Stimulated activated naive CD8-positive, alpha-beta T cell treated with anti-CD3 and anti-CD28 coated beads, Interleukin-15, Interleukin-2, amounts not matched to agents 100 U/mL and 50 U/mL, for 24 hours (primary cell): ENCODE data around the gene PTPRJ.
"Not testable (repeated sequence)": the region's sequence is repeated elsewhere in the genome, so short reads cannot be mapped to it uniquely, and the experiment has no call there.

Experiments used
- ATAC-seq: fragments of 150-1000 bp; cut with Tn5 transposase; one replicate; pipeline ENCODE4 v1.10.0; 2021
- DNase-seq: peaks from one replicate; pipeline ENCODE4 v3.0.0; 2021

The PTPRJ gene

DNA sequence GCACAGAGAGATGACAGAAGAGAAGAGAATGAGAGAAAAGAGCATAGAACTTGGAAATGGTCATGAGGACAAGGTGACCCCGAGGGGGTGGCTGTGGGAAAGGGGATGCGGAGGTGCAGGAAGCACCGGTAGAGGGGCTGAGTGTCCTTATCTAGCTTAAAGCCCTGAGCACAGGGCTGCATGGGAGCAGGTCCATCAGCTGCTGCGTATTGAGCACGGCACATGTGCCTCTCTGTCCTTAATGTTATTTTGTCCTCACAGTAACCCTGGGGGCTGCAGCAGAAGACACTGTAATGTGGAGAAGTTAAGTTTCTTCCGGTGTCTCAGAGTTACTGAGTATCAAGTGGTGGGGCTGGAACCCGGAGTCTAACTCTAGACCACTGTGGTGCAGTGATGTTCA is 141.9 kb downstream of the PTPRJ start:
- no peak for DNase-seq
- no peak for ATAC-seq

DNA sequence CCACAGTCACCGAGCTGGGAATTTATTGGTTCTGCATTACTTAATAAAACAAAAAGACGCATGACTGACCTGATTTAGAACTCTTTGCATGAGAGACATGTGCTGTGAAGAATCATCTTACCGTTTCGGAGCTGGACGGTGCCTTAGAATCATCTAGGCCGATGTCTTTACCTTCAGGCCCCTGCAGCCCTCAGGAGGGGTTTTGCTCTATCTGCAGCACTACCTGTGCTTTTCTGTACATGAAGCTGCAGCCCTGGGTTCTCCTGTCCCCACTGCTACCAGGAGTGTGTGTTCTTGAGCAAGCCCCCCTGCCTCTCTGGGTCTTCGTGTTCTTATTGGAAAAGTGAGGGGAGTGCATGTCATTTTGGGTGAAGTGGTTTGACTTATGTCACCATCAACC is 142.3 kb downstream of the PTPRJ start:
- no peak for ATAC-seq
- DNase-seq = no peak

DNA sequence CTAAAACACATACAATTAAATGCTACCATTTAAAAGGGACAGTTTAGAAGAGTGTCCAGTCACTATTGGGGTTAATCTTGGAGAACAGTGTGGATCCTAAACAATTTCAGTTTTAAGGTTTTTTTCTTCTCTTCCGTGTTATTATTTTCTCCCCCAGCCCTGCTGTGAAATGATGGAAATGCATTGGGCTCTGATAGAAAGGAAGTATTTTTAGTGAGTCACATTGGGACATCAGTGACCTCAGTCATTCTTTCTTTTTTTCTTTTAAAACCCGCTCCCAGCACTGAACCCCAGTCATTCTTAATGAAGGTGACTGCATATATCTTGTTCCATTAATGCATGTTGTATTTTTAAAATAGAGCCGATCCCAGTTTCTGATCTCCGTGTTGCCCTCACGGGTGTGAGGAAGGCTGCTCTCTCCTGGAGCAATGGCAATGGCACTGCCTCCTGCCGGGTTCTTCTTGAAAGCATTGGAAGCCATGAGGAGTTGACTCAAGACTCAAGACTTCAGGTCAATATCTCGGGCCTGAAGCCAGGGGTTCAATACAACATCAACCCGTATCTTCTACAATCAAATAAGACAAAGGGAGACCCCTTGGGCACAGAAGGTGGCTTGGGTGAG is 143.0 kb downstream of the PTPRJ start:
- ATAC-seq (no peak), DNase-seq (no peak)

DNA sequence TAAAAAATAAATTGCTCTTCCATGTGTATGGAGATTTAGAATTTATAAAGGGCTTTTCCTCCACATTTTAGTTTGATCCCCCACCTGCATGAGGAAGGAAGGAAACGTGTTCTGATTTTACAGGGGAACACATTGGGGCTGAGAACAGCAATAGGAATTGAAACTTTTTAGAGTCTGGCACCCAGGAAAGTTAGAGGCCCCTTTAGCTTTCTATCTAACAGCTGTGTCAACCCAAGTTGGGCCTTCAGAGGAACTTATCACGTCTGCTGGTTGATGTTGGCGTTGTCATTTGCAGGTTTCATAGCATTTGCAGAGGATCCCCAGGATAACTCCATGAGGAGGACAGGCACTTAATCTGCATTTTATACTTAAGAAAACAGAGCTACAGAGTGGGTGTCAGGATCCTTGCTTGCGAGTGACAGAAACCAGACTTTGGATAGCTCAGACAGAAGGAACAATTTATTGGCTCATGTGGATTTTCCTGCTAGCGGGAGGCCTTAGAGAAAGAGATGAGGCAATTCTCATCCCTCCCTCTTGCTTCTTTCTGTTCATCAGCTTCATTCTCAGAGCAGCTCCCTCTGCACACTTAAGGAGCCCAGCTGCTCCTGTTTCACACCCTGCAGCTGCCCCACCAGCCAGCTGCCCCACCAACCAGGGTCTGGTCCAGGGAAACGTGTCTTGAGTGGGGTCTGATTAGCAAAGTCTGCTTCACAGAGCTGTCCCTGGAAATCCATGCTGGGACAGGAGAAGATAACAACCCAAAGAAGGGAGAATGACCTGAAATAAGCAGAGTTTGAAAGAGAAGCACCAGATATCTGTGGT is 143.8 kb downstream of the PTPRJ start:
- ATAC-seq = no peak
- DNase-seq = no peak

DNA sequence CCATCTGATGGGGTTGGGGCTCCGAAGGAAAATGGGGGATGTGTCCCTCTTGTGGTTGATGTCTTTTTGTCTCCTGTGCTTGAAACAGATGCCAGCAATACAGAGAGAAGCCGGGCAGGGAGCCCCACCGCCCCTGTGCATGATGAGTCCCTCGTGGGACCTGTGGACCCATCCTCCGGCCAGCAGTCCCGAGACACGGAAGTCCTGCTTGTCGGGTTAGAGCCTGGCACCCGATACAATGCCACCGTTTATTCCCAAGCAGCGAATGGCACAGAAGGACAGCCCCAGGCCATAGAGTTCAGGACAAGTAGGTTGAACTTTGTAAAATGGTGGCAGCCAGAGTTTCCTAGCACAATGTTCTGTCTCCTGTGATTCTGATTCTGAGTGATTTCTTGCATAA is 144.5 kb downstream of the PTPRJ start:
- DNase-seq = no peak
- ATAC-seq = no peak

DNA sequence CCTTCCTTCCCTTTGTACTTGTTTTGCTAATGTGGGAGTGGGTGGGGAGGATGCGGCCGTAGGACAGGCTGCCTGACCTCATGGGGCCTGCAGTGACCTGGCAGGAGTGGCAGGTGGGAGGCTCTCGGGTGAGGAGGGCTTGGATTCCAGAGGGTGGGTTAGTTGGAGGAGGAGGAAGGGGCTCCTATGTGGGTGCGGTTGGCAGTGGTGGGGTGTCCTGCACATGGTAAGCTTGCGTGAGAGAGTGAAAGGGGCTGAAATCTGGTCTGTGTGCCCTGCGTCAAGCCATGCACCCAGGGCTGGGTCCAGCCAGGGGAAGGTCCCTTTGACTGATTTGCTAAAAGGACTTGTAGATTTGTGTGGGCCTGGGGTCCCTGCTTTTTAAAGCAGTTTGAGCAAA is 145.5 kb downstream of the PTPRJ start:
- ATAC-seq (no peak), DNase-seq (no peak)

DNA sequence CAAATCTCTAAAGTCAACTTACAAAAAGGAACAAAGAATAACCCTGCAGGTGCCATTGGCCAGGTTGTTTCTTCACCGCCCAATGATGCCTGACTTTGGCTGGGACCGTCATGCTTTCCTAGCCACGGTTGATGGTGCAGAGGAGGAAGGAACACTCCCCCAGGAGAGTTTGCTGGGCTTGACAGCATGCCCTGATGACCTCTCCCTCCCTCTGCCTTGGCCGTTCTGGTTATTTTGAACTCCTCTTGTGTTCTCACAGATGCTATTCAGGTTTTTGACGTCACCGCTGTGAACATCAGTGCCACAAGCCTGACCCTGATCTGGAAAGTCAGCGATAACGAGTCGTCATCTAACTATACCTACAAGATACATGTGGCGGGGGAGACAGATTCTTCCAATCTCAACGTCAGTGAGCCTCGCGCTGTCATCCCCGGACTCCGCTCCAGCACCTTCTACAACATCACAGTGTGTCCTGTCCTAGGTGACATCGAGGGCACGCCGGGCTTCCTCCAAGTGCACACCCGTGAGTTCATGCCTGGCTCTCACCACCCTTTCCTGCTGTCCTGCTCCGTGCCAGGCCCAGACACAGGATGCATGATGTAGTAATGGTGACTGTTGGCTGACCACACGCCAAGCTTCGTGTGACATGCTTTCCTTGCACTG is 147.3 kb downstream of the PTPRJ start:
- DNase-seq = no peak
- no peak for ATAC-seq

DNA sequence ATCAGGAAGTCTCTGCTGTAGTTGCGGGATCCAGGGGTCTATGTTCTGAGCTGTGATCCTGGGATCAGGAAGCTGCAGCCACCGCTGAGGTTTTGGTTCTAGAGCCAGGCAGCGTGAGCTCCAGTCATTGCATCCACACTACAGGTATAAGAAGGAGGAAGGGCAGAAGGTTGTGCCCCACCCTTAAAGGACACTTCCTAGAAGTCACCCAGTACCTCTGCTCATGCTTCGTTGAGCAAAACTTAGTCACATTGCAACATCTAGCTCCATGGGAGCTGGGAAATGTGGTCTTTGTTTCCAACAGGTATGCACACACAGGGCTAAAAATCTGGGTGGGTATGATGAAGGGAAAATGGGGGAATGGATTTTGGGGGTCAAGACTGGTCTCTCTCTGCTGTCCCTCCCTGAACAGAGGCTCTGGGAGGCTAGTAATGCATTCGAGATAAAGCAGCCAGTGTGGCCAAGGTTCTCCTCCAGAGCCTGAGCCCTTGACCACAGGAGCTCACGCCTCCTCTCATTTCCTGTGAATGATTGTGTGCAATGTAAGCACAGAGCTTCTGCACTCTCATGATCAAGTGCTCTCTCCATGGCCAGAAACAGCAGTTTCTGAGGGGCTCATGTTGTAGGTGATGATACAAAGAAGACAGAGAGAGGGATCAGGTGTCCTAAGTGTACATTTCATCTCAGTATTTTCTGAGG is 149.5 kb downstream of the PTPRJ start:
- DNase-seq (no peak), ATAC-seq (no peak)

DNA sequence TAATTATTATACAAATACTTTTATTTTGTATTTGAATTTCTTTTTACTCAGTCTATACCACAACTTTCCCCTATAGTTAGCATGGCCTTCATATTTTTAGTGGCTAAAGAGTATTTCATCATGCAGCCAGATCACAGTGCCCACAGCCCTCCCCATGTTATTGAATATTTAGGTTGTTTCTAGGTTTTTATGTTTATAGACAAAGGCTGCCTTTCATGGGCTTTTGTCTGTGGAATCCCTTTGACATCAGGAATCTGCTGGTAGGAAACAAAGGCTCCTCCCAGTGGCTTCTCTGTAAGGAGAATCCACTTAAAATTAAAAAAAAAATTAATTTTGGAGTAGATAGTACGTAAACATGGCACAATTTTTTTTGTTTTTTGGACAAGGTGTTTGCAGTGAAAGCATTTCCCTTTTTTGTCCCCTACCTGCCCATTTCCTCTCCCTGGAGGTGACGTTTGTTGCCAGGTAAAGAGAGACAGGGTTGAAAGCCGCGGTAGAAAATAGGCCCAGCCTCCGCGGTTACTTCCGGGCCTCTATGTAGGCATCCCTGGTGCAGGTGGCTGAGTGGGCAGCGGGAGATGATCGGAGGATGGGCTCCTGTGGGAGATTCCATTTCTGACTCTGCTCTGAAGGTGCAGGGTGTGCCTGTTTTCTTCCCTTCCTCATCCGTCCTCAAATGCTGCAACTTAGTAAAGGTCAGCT is 154.0 kb downstream of the PTPRJ start:
- DNase-seq = no peak
- no peak for ATAC-seq

DNA sequence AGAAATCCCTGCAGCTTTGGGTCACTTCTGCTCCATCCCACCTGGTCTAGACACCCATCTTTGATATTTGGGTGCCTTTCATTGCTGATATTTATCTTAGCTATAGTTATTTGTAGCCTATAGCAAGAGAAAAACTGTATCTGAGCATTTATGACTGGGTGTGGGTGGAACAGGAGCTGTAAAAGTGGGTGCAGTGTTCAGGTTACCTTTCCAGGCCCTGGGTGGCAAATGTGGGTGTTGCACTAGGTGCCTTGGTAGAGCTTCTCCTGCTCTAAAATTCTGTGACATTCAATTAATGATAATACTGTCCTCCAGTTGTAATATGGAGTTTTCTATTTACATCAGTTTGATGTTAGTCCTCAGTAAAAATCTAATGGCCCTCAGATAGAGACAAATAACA is 157.9 kb downstream of the PTPRJ start:
- DNase-seq (no peak), ATAC-seq (no peak)

DNA sequence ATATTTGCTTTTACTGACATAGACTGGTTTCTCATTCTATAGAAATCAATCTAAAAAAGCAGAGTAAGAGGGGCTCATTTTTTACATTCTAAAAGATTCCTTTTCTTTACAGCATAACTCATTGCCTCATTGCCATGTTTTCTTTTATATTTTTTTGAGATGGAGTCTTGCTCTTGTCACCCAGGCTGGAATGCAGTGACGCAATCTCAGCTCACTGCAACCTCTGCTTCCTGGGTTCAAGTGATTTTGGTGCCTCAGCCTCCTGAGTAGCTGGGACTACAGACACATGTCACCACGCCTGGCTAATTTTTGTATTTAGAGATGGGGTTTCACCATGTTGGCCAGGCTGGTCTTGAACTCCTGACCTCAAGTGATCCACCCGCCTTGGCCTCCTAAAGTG is 159.5 kb downstream of the PTPRJ start:
- DNase-seq, ATAC-seq: not testable (repeated sequence)

DNA sequence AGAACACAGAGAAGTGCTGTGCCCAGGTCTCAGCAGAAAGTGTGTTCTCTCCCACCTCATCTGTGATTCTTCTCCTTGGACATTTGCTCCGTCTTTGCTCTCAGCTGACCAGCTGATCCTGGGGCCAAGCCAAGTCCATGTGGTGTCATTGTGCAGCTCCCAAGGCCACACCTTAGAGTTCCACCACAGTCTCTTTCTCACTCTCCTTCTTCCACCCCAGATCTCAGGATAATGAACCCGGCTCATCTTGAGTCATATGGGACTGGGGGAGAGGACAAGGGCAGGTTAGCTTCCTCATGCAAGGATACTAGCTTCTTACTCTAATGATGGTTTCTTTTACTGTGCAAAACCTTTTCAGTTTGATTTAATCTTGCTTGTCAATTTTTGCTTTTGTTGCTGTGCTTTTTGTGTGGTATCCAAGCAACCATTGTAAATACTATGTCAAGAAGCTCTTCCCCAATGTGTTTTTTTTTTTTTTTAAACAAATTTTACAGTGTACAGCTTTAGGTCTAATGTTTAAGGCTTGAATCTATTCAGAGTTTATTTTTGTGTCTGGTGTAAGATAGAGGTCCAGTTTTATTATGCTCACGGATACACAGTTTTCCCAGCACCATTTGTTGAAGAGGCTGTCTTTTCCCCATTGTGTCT is 161.2 kb downstream of the PTPRJ start:
- DNase-seq (no peak), ATAC-seq (no peak)

DNA sequence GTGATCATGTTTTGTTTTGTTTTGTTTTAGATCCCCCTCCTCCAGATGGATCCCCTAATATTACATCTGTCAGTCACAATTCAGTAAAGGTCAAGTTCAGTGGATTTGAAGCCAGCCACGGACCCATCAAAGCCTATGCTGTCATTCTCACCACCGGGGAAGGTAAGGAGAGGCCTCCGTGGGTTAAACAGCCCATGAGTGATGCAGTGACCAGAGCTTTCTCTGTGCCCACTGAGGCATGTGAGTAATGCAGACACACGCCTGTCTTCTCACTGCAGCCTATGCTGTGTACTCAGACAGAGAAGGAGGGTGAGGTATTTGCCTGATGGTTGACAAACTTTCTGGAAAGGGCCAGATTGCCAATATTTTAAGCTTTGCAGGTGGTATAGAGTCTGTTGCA is 162.5 kb downstream of the PTPRJ start:
- ATAC-seq (no peak), DNase-seq (no peak)

DNA sequence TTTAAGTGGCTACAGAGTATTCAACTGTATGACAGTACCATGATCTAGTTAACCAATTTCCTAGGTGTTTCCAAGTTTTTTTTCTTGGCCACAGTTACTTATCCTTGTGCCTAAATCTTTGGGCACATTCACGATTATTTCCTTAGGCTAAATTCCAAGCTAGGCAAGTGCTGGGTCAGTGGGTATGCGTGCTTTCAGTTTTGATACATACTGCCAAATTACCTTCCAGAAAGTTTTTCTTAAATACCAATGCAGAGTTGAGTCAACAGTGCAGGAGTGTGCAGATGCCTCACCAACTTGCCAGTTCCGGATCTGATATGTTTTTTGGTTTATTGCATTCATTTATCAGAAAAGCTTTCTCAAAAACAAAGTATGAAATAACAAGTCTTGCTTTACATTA is 168.4 kb downstream of the PTPRJ start:
- no peak for ATAC-seq
- no peak for DNase-seq

DNA sequence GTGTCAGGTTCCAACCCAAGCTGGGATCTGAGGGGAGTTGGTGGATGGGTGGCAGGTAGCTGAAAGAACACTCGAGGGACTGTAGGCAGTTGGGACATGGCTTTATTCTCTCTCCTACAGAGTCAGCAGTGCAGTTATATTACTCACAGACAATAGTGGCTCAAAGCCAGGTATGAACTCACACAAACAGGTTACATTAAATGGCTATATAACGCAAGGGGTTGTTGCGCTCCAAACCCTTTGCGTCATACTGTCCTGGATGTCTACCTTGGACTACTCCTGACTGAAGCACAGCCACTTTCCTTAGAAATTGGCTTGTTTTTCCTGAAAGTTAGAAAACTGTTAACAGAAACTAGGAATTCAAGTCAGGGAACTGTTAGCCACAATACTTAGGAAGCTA is 169.9 kb downstream of the PTPRJ start:
- no peak for DNase-seq

DNA sequence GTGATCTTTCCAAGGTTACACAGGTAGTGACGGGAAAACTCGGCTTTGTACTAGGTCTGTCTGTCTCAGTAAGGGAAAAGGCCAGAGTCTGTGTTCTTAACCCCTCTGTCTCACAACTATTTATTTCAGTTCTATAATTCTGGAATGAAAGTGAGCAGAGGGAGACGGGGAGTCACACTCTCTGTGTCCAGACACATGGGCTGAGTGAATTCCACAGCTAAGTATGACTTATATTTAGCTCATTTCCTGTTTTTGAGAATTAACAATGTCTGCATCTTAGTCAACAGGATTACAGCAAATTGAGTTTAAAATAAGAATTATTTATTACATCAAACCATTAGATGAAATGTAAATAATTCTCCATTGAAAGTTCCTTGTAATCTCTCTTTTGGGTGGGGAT is 173.8 kb downstream of the PTPRJ start:
- ATAC-seq (no peak), DNase-seq (no peak)

More for the DNA sequence above, 169.9 kb downstream of the PTPRJ start:
- ATAC-seq = no peak

DNA sequence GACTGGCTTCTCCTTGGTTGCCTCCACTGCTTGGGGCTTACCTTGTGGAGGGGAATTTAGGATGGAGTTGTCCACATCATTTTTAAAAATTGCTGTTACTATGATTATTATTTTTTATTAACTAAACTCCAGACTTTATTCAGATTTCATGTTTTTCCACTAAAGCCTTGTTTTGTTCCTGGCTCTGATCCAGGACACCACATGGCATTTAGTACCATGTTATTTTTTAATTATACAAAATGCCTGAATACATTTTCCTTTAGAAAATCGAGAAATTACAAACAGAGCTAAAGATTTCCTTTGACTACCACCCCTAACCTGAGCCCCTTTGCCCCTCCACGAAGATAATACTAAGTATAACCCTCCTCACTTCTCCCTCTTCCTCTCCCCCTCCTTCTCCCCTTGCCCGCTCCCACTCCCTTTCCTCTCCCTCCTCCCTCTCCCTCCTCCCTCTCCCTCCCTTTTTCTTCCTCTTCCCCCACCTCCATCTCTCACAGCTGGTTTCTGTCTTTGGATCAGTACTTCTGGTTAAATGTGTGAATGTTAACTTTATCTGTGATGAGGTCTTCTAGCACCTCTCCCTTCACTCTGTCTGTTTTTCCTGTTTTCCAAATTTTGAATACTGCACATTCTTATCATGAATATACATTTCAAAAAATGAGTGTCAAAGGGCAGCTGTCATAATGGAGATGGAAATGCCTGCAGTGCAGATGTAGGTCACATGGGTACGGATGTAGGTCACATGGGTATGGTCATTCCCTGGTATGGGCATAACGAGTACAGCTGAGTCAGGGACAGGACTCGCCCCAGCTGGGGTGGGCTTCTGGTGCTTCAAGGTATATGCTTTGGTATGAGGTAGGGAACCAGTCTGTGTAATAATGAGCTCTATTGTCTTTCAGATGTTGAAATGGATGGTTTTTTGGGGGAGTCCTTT is 181.9 kb downstream of the PTPRJ start:
- DNase-seq (no peak), ATAC-seq (no peak)

DNA sequence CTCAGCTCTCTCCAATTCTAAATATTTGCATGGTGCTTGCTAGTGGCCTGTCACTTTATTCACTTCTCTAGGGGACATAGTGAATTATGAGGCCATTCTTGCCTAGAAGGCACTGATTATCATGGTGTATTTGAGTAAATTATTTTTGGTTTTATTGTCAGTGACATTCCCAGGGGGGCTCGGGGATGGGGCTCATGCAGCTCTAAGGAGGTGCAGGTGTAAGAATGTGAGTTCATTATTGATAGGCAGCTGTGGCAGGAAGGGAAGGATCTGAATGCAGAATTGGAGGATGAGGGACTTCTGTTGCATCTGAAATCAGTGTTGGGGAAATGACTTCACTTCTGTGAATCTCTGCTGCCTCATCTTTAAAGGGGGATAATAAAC is 182.5 kb downstream of the PTPRJ start:
- ATAC-seq (no peak), DNase-seq (no peak)

DNA sequence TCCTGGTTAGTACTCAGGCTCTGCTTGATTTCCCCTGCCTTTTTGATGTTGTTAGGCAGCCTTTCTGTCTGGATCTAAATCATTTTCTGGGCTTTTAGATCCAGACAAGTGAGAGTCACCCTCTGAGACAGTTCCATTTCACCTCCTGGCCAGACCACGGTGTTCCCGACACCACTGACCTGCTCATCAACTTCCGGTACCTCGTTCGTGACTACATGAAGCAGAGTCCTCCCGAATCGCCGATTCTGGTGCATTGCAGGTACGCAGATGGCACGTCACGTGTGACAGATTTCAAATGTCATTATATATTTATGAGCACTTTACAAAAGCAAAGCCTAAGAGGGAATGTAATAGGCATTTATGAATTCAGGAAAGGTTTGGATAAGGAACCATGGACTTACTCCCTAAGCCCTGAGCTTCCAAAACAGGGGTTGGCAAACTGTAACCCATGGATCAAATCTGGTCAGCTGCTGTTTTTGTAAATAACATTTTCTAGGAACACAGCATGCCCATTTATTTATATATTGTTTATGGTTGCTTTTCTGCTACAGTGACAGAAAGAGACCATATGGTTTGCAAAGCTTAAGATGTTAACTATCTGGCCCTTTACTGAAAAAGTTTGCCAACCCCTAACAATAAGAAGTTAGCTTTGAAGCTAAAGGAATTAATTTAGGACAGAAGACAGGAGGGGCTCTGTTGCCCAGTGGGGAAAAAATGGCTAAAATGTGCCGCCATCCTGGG is 183.2 kb downstream of the PTPRJ start:
- ATAC-seq = no peak
- DNase-seq = no peak

DNA sequence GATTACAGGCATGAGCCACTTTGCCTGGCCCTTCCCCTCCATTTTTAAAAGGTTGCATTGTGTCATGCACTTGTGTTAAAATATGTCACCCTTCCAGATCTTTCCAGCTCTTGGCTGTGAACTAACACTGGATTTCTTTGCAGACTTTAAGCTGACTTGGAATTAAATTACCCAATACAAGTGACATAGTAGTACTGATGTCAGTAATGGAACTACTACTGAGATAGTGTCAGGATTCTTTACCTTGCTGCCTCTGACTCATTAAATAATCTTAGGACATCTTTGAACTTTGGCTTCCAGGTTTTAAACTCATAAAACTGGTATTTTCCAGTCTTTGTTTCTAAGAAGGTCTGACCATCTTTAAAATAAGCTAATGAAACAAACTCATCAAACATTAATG is 184.5 kb downstream of the PTPRJ start:
- no peak for DNase-seq
- ATAC-seq = no peak
